Stimulated activated CD4-positive, alpha-beta T cell treated with anti-CD3 and anti-CD28 coated beads, Interleukin-15, amount 100 ng/mL, for 48 hours (primary cell): ENCODE measurements around the gene ZACN.
"Not testable (repeated sequence)": the region's sequence is repeated elsewhere in the genome, so short reads cannot be mapped to it uniquely, and the experiment has no call there.

Experiments
- DNase-seq, 2 donors: peaks; one replicate each; pipeline ENCODE4 v3.0.0-alpha.2; 2020; ENCODE audit warnings: low read depth in 2 of 2

Gene ZACN

GRCh38 chr17:76053246-76054111, 25.5 kb upstream of the ZACN start:
- no peak for DNase-seq

- DNase-seq = no peak
These were observed 24.9 kb upstream of the ZACN start for GRCh38 chr17:76054112-76054476.

GRCh38 chr17:76056882-76057281, 22.1 kb upstream of the ZACN start:
- no peak for DNase-seq

GRCh38 chr17:76058264-76058663, 20.7 kb upstream of the ZACN start:
- DNase-seq = not testable (repeated sequence)

GRCh38 chr17:76063875-76064546, 15.0 kb upstream of the ZACN start:
- peak; percentile 40 to 50 for DNase-seq

GRCh38 chr17:76065775-76066174, 13.2 kb upstream of the ZACN start:
- no peak for DNase-seq

- DNase-seq = no peak
These were observed 7.3 kb upstream of the ZACN start for GRCh38 chr17:76071531-76072147.

GRCh38 chr17:76072148-76072858, 6.7 kb upstream of the ZACN start, which contains the start of gene SRP68:
Gene SRP68, minus strand, starts transcription at chr17:76072517. Its CDS starts 26 bp downstream, at chr17:76072491.
- peak; percentile 73 to 79 for DNase-seq

GRCh38 chr17:76074390-76075363, 4.3 kb upstream of the ZACN start, which contains the start of gene GALR2:
Gene GALR2, plus strand, starts transcription at chr17:76074781. Its CDS starts 103 bp downstream, at chr17:76074884.
- DNase-seq = no peak

- no peak for DNase-seq
These were observed 3.4 kb upstream of the ZACN start for GRCh38 chr17:76075364-76076145.

- no peak for DNase-seq
These were observed 2.7 kb upstream of the ZACN start for GRCh38 chr17:76076146-76076764.

- no peak for DNase-seq
These were observed 2.0 kb upstream of the ZACN start for GRCh38 chr17:76076765-76077583.

- DNase-seq = no peak
These were observed 1.3 kb upstream of the ZACN start for GRCh38 chr17:76077584-76078110.

GRCh38 chr17:76078370-76078769, 612 bp upstream of the ZACN start:
- DNase-seq = not testable (repeated sequence)

GRCh38 chr17:76079535-76079955, 563 bp downstream of the ZACN start:
- DNase-seq = no peak

GRCh38 chr17:76079956-76080767, 1.2 kb downstream of the ZACN start:
- DNase-seq = no peak

GRCh38 chr17:76080768-76081287, 1.8 kb downstream of the ZACN start:
- no peak for DNase-seq
